ENCODE results near the gene NRAS. TPM values are rescaled to one million over a fixed set of nuclear protein-coding genes. Genes with fewer than 3 reads are reported as not detected.

Gene NRAS
- polyA plus RNA-seq, 1 of the 3 experiments (the other 2 are of a cell fraction): 15.9 TPM

DNA sequence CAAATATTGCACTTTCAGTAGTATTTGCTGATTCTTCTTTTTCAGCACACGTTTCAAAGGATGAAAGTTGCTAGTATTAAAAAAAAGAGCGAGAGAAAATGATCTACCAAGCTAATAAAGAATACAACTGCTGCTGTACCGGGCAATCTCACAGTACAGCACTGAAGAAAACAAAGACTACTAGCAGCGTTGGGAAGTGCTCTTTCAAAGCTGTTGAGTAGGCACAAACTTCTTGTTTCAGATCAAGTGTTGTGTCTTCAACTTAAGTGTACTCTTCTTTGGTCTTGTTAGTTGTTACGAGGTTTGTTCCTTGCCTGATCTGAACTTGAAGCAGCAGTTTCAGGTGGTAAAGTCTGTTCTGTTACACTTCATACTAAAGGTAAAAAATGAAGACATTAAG, 33.3 kb upstream of the NRAS start:
- Histone ChIP-seq H3F3A (replicated peaks; ENCODE audit: insufficient read depth) (no peaks in the 10 kb centered on the region), H3K36me3 (replicated peaks in 1 of 2; ENCODE audit: control insufficient read depth in 1 of 2, insufficient read depth in 2 of 2, low read length in 1 of 2) (peaks cover 59 to 64% of the 10 kb centered on the region in 2 experiments), H3K79me2 (ENCODE audit: insufficient read depth) (peaks cover 100% of the 10 kb centered on the region), H3K4me1 (ENCODE audit: control insufficient read depth in 1 of 2, insufficient read depth in 2 of 2, low read depth in 1 of 2, low read length in 1 of 2) (peaks cover 0 to 32% of the 10 kb centered on the region in 2 experiments; a peak in 3 of 4 replicates), H3K4me2 (no peak overlapping the region), H3K27me3 (ENCODE audit: insufficient read depth) (no peaks in the 10 kb centered on the region), H2AFZ (ENCODE audit: low read depth) (no peak overlapping the region), H3K27ac (ENCODE audit: low read depth in 2 of 2, low read length in 1 of 2) (no peak overlapping the region), H3K9me2 (no peaks in the 10 kb centered on the region), H3K4me3 (ENCODE audit: low read depth in 2 of 2, low read length in 1 of 2) (no peak overlapping the region), H4K20me1 (ENCODE audit: insufficient read depth) (peaks cover 99% of the 10 kb centered on the region), H3K9me3 (no peaks in the 10 kb centered on the region), H3K9ac (no peak overlapping the region)
- WGBS (ENCODE audit: low lambda C conversion rate): 97% methylated on average over 5 of the region's 5 CpGs
- ChIA-PET POLR2A (interaction anchor here (1.1 kb wide), 1 partner anchor 8 kb away, joined by 3 read pairs; the partner anchor contains the start of gene CSDE1), CTCF (no interaction called here)
- no peak for DNase-seq
- TF ChIP-seq FOXM1 (IDR thresholded peaks at IDR 0.05; ENCODE audit: low read depth): no peak
- TF ChIP-seq, protein P1, sequence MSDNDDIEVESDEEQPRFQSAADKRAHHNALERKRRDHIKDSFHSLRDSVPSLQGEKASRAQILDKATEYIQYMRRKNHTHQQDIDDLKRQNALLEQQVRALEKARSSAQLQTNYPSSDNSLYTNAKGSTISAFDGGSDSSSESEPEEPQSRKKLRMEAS (IDR thresholded peaks at IDR 0.05; ENCODE audit: low read depth): no peak
- TF ChIP-seq TAF1 (IDR thresholded peaks at IDR 0.05; ENCODE audit: borderline replicate concordance, low read depth, low read length): no peak
- no peak for TF ChIP-seq RCOR1 (IDR thresholded peaks at IDR 0.05; ENCODE audit: low read length)
- no peak for TF ChIP-seq GABPA (IDR thresholded peaks at IDR 0.05; ENCODE audit: low read depth)
- TF ChIP-seq POLR2AphosphoS5 (IDR thresholded peaks at IDR 0.05; ENCODE audit: low read depth, low read length): no peak
- no peak for TF ChIP-seq PBX3 (IDR thresholded peaks at IDR 0.05)
- TF ChIP-seq MXI1 (IDR thresholded peaks at IDR 0.05; ENCODE audit: low read depth, low read length): no peak
- TF ChIP-seq, protein P2, sequence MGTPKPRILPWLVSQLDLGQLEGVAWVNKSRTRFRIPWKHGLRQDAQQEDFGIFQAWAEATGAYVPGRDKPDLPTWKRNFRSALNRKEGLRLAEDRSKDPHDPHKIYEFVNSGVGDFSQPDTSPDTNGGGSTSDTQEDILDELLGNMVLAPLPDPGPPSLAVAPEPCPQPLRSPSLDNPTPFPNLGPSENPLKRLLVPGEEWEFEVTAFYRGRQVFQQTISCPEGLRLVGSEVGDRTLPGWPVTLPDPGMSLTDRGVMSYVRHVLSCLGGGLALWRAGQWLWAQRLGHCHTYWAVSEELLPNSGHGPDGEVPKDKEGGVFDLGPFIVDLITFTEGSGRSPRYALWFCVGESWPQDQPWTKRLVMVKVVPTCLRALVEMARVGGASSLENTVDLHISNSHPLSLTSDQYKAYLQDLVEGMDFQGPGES (IDR thresholded peaks at IDR 0.05; ENCODE audit: low read depth, low read length): no peak
- no peak for TF ChIP-seq TCF12 (IDR thresholded peaks at IDR 0.05)
- TF ChIP-seq NFIC (IDR thresholded peaks at IDR 0.05; ENCODE audit: borderline replicate concordance): no peak
- no peak for TF ChIP-seq RXRA (IDR thresholded peaks at IDR 0.05; ENCODE audit: borderline replicate concordance, low read depth)
- no peak for TF ChIP-seq USF1 (IDR thresholded peaks at IDR 0.05; ENCODE audit: borderline replicate concordance, low read depth)
- no peak for TF ChIP-seq RAD21 (IDR thresholded peaks at IDR 0.05; ENCODE audit: low read length)
- no peak for TF ChIP-seq FOSL2 (IDR thresholded peaks at IDR 0.05; ENCODE audit: borderline replicate concordance, low read depth)
- no peak for TF ChIP-seq SIN3A (IDR thresholded peaks at IDR 0.05; ENCODE audit: borderline replicate concordance, low read depth, low read length)
- no peak for TF ChIP-seq CHD2 (IDR thresholded peaks at IDR 0.05; ENCODE audit: low read length, partially characterized antibody)
- no peak for TF ChIP-seq TEAD4 (IDR thresholded peaks at IDR 0.05; ENCODE audit: borderline replicate concordance, insufficient read depth)
- TF ChIP-seq CTCF (IDR thresholded peaks at IDR 0.05): no peak

Measured in SK-N-SH (cell line).